HepG2 (cell line): ENCODE measurements around the gene COPZ1. TPM values are rescaled to one million over a fixed set of nuclear protein-coding genes. Genes with fewer than 3 reads are reported as not detected.

Experiments used
- ATAC-seq: fragments of 200-7000 bp; cut with Tn5 transposase; 3 replicates; pipeline ENCODE4 v1.9.1; 2020; ENCODE audit warnings: mild to moderate bottlenecking, moderate library complexity
- BruUV-seq: library from RNA; stranded (reverse); fragments of 400-500 nt; replicated peaks from 2 replicates; lab custom pipeline; 2021; lab: Mats Ljungman, UMichigan
- CTCF ChIA-PET: fragments of 300-600 bp; formaldehyde crosslinking; extraction: SDS; loops from one replicate; lab custom pipeline; 2021; ENCODE audit warnings: low total read pairs, inconsistent platforms, low intra/inter-chr PET ratio; lab: Yijun Ruan, JAX
- POLR2A ChIA-PET: fragments of 350-600 bp; sonication (Branson Sonifier 250); formaldehyde crosslinking; loops from one replicate; lab custom pipeline; 2020; ENCODE audit warnings: antibody characterized with exemption, inconsistent platforms; lab: Yijun Ruan, JAX
- DNase-seq: peaks from one replicate; pipeline ENCODE4 v3.0.0-alpha.2; 2015; ENCODE audit warnings: low spot score
- FAIRE-seq: peaks from 3 replicates; lab custom pipeline; 2011; peaks lifted over from hg19 to GRCh38; lab: Jason Lieb, UNC
- H2AFZ ChIP-seq: one replicate; pipeline ENCODE4 v1.6.1; 2011; ENCODE audit warnings: low read length, inconsistent platforms
- H3K27ac ChIP-seq: fragments of 300-600 bp; 3 replicates; pipeline ENCODE4 v1.8.0; 2011; ENCODE audit warnings: mixed run types, mild to moderate bottlenecking, mixed read lengths, low read length, inconsistent platforms; ENCODE audit not compliant: insufficient read depth; ENCODE audit errors: extremely low read length
- H3K27me3 ChIP-seq, 2 experiments: fragments of 200-600 bp in 1 of 2; 2 replicates in 1 of 2; 3 replicates in 1 of 2; pipeline versions ENCODE4 v1.6.0 to v1.8.0; 2011; ENCODE audit warnings: low read length in 2 of 2, mild to moderate bottlenecking in 2 of 2, moderate library complexity in 2 of 2, inconsistent platforms in 1 of 2; ENCODE audit not compliant: insufficient read depth in 2 of 2, control insufficient read depth in 1 of 2
- H3K36me3 ChIP-seq, 2 experiments: fragments of 200-600 bp in 1 of 2; replicated peaks in 1 of 2; 2 replicates in 1 of 2; 3 replicates in 1 of 2; pipeline versions ENCODE4 v1.5.1 to v1.8.0; 2011; ENCODE audit warnings: low read length in 2 of 2, inconsistent platforms in 1 of 2; ENCODE audit not compliant: insufficient read depth in 2 of 2, control insufficient read depth in 1 of 2
- H3K4me1 ChIP-seq: 2 replicates; pipeline ENCODE4 v1.5.1; 2012; ENCODE audit warnings: low read length, inconsistent platforms; ENCODE audit not compliant: insufficient read depth
- H3K4me2 ChIP-seq: 2 replicates; pipeline ENCODE4 v1.6.0; 2011; ENCODE audit warnings: low read depth, low read length, inconsistent platforms
- H3K4me3 ChIP-seq, 3 experiments: fragments of 200-600 bp in 1 of 3; sonication (generic), shearing (Covaris generic) in 1 of 3; replicated peaks in 1 of 3; 2 replicates each; pipeline ENCODE4 v1.5.1; 2011 to 2016; ENCODE audit warnings: low read length in 3 of 3, inconsistent platforms in 2 of 3, low read depth in 2 of 3, mild to moderate bottlenecking in 2 of 3, control low read depth in 1 of 3, mixed read lengths in 1 of 3; ENCODE audit not compliant: insufficient read depth in 1 of 3
- H3K79me2 ChIP-seq: one replicate; pipeline ENCODE4 v1.6.1; 2011; ENCODE audit warnings: low read length, inconsistent platforms; ENCODE audit not compliant: insufficient read depth
- H3K9ac ChIP-seq: 2 replicates; pipeline ENCODE4 v1.6.0; 2011; ENCODE audit warnings: mild to moderate bottlenecking, low read depth, low read length, inconsistent platforms; ENCODE audit not compliant: insufficient read depth
- H3K9me3 ChIP-seq: 2 replicates; pipeline ENCODE4 v1.5.1; 2012; ENCODE audit warnings: mild to moderate bottlenecking, low read length
- H4K20me1 ChIP-seq: 2 replicates; pipeline ENCODE4 v1.6.0; 2011; ENCODE audit warnings: inconsistent platforms, mild to moderate bottlenecking, low read length, moderate library complexity; ENCODE audit not compliant: insufficient read depth
- FIP1L1 ChIP-seq: fragments of 200-400 bp; formaldehyde crosslinking; IDR thresholded peaks from 2 replicates; pipeline ENCODE4 v1.6.1; 2018; ENCODE audit warnings: low read depth, mild to moderate bottlenecking, low read length, moderate library complexity, borderline replicate concordance; ENCODE audit not compliant: insufficient read depth
- HNRNPL ChIP-seq: fragments of 200-400 bp; formaldehyde crosslinking; IDR thresholded peaks from 2 replicates; pipeline ENCODE4 v1.6.1; 2017; ENCODE audit warnings: mild to moderate bottlenecking, low read depth, low read length
- RNF2 ChIP-seq: fragments of 450-650 bp; conservative IDR thresholded peaks from 2 replicates; pipeline ENCODE4 v1.6.1; 2016; ENCODE audit warnings: low read depth
- WIZ ChIP-seq: sonication (generic); formaldehyde crosslinking; IDR thresholded peaks from 2 replicates; pipeline ENCODE4 v1.5.1; 2020; ENCODE audit warnings: mild to moderate bottlenecking, missing genetic modification reagents
- ZNF317 ChIP-seq: sonication (generic); formaldehyde crosslinking; IDR thresholded peaks from 2 replicates; pipeline ENCODE4 v1.5.0; 2020; ENCODE audit warnings: mild to moderate bottlenecking, missing genetic modification reagents
- ZNF678 ChIP-seq: sonication (generic); formaldehyde crosslinking; IDR thresholded peaks from 2 replicates; pipeline ENCODE4 v1.4.0; 2020; ENCODE audit warnings: mild to moderate bottlenecking, missing genetic modification reagents
- ZNF749 ChIP-seq: sonication (generic); formaldehyde crosslinking; IDR thresholded peaks from 2 replicates; pipeline ENCODE4 v1.8.0; 2022; ENCODE audit warnings: mild to moderate bottlenecking, missing genetic modification reagents, moderate library complexity, borderline replicate concordance
- WGBS: methylation state at CpG from one replicate; pipeline ENCODE4 v1.1.6; 2017; ENCODE audit warnings: low lambda C conversion rate; 5-methylcytosine and 5-hydroxymethylcytosine counted together
- in situ Hi-C: cut with HindIII; loops from 2 replicates; pipeline ENCODE4 v1.10.0; 2017; ENCODE audit warnings: low pct_unique_long_range_greater_than_20kb; ENCODE audit not compliant: extremely low pct_ligation_motif_present
- intact Hi-C: fragments of 100-400 bp; cut with micrococcal nuclease; formaldehyde crosslinking; loops from one replicate; pipeline ENCODE4 v1.10.0; 2022; ENCODE audit not compliant: unreplicated experiment
- polyA plus RNA-seq, 8 experiments: library from polyadenylated mRNA; depleted of rRNA in 3 of 8; stranded (reverse) in 7 of 8; unstranded in 1 of 8; fragments of >200 nt; fragmentation: Illumina TruSeq in 4 of 8; extraction: Trizol in 4 of 8; gene quantifications; 2 replicates each; pipeline versions ENCODE4 v1.2.1 to v1.2.3, GENCODE V29; 2011 to 2016; ENCODE audit warnings: low read depth in 4 of 8, missing spikeins in 1 of 8, mixed read lengths in 1 of 8; ENCODE audit not compliant: insufficient read depth in 1 of 8
- total RNA-seq, 5 experiments: library from RNA; depleted of rRNA; stranded (reverse); fragments of >200 nt; fragmentation: Illumina TruSeq; extraction: Trizol; gene quantifications; 2 replicates each; pipeline ENCODE4 v1.2.3, GENCODE V29; 2016; ENCODE audit warnings: low read depth in 1 of 5
- TF ChIP-seq, protein P1 (sequence below): IDR thresholded peaks from 2 replicates; pipeline ENCODE4 v1.6.1; 2016; ENCODE audit warnings: mild to moderate bottlenecking, missing biosample characterization, missing genetic modification reagents
- TF ChIP-seq, protein P2 (sequence below): sonication (generic); formaldehyde crosslinking; IDR thresholded peaks from 2 replicates; pipeline ENCODE4 v1.5.1; 2020; ENCODE audit warnings: mild to moderate bottlenecking, missing genetic modification reagents, moderate library complexity
- TF ChIP-seq, protein P3 (sequence below): sonication (generic); formaldehyde crosslinking; IDR thresholded peaks from 2 replicates; pipeline ENCODE4 v1.5.1; 2020; ENCODE audit warnings: mild to moderate bottlenecking, missing genetic modification reagents, moderate library complexity

The COPZ1 gene
- total and polyA plus RNA-seq, 2 of the 13 experiments (the other 11 are each of a cell fraction or from before 2014, with no cell fraction given) = 125 to 184 TPM

DNA sequence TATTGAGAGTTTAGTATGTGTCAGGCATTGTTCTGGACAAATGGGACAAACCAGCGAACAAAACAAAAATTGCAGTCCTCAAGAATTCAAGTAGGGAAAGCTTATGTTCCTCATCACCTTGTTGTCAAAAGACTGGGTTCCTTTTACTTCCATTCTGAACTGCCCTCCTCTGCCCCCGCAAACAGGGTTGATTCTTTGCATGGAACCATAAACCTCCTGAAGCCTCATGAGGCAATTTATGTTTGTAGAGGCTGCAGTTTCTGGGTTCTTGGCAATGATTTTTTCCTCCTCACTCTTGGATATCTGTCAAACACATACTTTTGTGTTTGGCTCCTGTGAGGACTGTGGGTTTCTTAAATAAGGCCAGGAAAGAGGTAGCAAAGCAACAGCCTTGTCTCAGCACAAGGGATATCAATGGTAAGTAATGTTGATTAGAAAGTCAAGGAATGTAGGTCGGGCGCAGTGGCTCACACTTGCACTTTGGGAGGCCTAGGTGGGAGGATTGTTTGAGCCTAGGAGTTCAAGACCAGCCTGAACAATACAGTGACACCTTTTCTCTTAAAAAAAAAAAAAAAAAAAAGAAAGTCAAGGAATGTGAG lies 13.9 kb downstream of the COPZ1 start:
- POLR2A ChIA-PET = interaction anchor here (1.3 kb wide), 1 partner anchor 11 kb away, joined by 4 read pairs; no protein-coding TSS in a partner anchor
- peaks cover 68% of the 10 kb centered on the region for H3K4me1 ChIP-seq
- intact Hi-C loops = no loop called here
- no peaks in the 10 kb centered on the region for H3K9me3 ChIP-seq
- no peaks in the 10 kb centered on the region for H4K20me1 ChIP-seq
- CTCF ChIA-PET = no interaction called here
- no peak overlapping the region for H3K9ac ChIP-seq
- no TSS peak for BruUV-seq
- H2AFZ ChIP-seq = no peak overlapping the region
- in situ Hi-C loops = no loop called here
- H3K79me2 ChIP-seq = peaks cover 5% of the 10 kb centered on the region
- H3K4me3 ChIP-seq = no peak overlapping the region
- 96% methylated on average over 4 of the region's 4 CpGs for WGBS
- DNase-seq (no peak), FAIRE-seq (no peak), ATAC-seq (no peak)
- TF ChIP-seq ZNF678 (CRISPR knock-in tag) (no peak), ZNF749 (no peak), HNRNPL (no peak), RNF2 (no peak), WIZ (CRISPR knock-in tag) (no peak), FIP1L1 (no peak), ZNF317 (CRISPR knock-in tag) (no peak)
- TF ChIP-seq, protein P1, sequence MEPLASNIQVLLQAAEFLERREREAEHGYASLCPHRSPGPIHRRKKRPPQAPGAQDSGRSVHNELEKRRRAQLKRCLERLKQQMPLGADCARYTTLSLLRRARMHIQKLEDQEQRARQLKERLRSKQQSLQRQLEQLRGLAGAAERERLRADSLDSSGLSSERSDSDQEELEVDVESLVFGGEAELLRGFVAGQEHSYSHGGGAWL (CRISPR knock-in tag) = no peak
- TF ChIP-seq, protein P2, sequence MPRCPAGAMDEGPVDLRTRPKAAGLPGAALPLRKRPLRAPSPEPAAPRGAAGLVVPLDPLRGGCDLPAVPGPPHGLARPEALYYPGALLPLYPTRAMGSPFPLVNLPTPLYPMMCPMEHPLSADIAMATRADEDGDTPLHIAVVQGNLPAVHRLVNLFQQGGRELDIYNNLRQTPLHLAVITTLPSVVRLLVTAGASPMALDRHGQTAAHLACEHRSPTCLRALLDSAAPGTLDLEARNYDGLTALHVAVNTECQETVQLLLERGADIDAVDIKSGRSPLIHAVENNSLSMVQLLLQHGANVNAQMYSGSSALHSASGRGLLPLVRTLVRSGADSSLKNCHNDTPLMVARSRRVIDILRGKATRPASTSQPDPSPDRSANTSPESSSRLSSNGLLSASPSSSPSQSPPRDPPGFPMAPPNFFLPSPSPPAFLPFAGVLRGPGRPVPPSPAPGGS = no peak
- TF ChIP-seq, protein P3, sequence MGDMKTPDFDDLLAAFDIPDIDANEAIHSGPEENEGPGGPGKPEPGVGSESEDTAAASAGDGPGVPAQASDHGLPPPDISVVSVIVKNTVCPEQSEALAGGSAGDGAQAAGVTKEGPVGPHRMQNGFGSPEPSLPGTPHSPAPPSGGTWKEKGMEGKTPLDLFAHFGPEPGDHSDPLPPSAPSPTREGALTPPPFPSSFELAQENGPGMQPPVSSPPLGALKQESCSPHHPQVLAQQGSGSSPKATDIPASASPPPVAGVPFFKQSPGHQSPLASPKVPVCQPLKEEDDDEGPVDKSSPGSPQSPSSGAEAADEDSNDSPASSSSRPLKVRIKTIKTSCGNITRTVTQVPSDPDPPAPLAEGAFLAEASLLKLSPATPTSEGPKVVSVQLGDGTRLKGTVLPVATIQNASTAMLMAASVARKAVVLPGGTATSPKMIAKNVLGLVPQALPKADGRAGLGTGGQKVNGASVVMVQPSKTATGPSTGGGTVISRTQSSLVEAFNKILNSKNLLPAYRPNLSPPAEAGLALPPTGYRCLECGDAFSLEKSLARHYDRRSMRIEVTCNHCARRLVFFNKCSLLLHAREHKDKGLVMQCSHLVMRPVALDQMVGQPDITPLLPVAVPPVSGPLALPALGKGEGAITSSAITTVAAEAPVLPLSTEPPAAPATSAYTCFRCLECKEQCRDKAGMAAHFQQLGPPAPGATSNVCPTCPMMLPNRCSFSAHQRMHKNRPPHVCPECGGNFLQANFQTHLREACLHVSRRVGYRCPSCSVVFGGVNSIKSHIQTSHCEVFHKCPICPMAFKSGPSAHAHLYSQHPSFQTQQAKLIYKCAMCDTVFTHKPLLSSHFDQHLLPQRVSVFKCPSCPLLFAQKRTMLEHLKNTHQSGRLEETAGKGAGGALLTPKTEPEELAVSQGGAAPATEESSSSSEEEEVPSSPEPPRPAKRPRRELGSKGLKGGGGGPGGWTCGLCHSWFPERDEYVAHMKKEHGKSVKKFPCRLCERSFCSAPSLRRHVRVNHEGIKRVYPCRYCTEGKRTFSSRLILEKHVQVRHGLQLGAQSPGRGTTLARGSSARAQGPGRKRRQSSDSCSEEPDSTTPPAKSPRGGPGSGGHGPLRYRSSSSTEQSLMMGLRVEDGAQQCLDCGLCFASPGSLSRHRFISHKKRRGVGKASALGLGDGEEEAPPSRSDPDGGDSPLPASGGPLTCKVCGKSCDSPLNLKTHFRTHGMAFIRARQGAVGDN (CRISPR knock-in tag) = no peak
- no peak overlapping the region for H3K27ac ChIP-seq
- no peak overlapping the region for H3K4me2 ChIP-seq
- no peaks in the 10 kb centered on the region for H3K27me3 ChIP-seq
- H3K36me3 ChIP-seq = peaks cover 10 to 29% of the 10 kb centered on the region in 2 experiments
